ENCODE results near the gene PHF13.

The PHF13 gene

DNA sequence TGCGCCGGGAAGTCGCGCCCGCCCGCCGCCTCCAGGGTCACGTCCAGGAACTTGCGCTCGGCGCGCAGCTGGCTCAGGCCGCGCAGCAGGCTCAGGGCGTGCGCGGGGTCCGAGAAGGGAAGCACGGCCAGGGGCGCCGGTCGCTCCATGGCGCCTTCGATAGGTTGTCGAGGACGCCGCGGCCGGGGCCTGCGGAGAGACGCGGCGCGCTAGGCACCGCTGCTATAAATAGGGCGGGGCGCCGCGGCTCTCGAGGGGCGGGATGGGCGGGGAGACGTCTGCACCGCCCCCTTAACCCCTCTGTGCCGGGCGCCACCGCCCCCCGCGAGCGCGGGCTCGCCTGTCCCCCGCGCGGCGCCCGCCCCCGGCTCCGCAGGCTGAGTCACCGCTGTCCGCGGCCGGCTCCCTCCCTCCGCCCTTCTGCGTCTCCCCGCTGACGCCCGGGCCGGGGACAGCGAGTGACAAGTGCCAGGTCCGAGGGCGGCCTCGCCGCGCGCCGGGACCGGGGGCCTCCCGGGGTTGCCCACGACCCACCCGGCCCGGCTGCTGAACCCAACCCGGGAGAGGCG, 10.8 kb upstream of the PHF13 start, which contains the start of gene KLHL21:
KLHL21 (minus strand) TSS at position 201 of the 569 bp plus-strand sequence; CDS start at position 149, 52 bp downstream.
- TF ChIP-seq GATA3 (IDR thresholded peaks at IDR 0.05; ENCODE audit: low read depth, low read length) (no peak), GATA2 (IDR thresholded peaks at IDR 0.05; ENCODE audit: low read depth, low read length) (no peak)

DNA sequence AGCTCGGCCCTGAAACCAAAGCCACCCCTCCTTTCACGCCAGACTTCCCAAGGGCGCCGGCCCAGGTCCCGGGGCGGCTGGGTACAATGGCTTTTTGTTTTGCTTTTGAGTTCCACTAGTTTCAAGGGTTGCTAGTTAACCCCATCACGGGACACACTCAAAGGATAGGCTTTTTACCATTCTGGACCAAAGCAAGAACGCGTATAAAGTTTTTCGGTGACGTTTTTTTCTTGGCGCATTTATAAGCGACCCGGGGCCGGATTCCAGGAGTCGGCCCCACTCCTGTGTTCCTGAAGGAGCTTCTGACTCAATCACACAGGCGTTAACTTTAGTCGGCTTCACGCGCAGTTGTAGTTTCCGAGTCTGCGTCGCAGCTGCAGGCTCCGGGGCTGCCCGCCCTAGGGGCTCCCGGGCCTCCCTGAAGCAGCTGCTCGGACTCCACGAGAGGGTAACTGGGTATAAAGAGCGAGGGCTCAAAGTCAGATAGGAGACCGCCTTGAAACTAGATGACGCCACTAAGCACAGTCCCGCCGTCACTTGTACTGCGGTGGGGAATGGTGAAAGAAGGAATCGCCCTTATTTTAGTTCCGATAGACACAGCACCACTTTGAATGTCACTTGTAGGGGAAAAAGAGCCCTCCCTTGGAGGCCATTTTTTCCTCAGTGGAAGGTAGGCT, 10.2 kb upstream of the PHF13 start:
- TF ChIP-seq GATA2 (IDR thresholded peaks at IDR 0.05; ENCODE audit: low read depth, low read length), result no peak
- no peak for TF ChIP-seq GATA3 (IDR thresholded peaks at IDR 0.05; ENCODE audit: low read depth, low read length)

DNA sequence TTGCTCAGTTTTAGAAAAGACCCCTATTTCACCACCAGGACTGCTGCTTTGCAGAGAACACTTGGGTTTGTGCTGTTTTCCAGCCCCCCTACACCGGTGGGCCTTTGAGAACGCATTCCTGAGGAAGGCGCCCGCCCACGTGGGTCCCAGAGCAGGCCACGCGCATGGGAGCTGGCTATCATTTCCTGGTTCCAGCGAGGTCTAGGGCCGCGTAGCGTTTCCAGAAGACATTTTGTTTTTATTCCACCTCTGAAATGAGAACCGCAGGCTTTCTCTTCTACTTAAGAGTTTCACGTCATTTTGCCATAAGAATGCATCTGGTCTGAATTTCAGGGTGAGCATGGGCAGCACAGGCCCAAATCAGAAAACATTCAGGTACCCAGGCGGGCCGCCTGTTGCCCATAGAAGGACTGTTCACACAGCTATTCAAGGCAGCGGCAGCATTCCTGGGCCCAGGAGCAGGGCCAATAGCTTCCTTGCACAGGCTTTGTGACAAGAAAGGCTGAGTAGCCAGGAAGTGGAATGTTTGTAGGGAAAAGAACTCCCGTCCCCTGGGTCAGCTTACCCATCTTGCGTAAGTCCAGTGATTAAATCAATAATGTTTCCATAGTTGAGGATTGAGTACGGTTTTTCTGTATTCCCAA, 9.5 kb upstream of the PHF13 start:
- TF ChIP-seq GATA2 (IDR thresholded peaks at IDR 0.05; ENCODE audit: low read depth, low read length) (no peak), GATA3 (IDR thresholded peaks at IDR 0.05; ENCODE audit: low read depth, low read length) (no peak)

DNA sequence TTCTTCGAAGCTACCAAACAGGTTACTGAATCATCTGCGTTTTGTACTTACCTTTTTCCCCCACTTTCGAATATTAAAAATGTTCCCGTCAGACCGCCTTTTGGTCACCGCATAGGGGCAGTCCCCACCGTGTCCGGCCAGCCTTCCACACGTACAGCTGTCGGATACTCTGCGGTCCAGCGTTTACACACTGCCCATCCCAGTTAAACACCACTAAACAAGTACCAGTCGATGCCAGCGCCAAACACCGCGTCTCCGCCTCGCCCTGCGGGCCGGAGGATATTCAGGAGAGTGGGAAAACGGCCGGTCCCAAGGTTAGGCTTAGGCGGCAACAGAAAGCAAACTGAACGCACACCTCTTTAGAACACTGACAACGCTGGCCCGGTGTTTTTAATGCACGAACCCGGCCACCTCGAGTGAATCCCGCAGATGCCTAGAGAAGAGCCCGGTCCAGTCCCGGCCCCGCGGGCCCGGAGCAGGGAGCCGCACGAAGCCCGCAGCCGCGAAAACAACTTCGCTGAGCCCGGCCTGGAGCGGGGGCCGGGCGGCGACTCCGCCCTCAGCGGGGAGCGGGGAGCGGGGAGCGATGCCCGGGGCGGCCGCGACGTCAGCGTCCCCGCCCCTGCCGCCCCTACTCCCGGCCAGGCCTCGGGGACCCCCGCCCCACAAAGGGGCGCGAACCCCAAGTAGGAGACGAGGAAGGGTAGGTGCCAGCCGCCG, 730 bp upstream of the PHF13 start:
- no peak for TF ChIP-seq GATA3 (IDR thresholded peaks at IDR 0.05; ENCODE audit: low read depth, low read length)
- TF ChIP-seq GATA2 (IDR thresholded peaks at IDR 0.05; ENCODE audit: low read depth, low read length), result no peak

DNA sequence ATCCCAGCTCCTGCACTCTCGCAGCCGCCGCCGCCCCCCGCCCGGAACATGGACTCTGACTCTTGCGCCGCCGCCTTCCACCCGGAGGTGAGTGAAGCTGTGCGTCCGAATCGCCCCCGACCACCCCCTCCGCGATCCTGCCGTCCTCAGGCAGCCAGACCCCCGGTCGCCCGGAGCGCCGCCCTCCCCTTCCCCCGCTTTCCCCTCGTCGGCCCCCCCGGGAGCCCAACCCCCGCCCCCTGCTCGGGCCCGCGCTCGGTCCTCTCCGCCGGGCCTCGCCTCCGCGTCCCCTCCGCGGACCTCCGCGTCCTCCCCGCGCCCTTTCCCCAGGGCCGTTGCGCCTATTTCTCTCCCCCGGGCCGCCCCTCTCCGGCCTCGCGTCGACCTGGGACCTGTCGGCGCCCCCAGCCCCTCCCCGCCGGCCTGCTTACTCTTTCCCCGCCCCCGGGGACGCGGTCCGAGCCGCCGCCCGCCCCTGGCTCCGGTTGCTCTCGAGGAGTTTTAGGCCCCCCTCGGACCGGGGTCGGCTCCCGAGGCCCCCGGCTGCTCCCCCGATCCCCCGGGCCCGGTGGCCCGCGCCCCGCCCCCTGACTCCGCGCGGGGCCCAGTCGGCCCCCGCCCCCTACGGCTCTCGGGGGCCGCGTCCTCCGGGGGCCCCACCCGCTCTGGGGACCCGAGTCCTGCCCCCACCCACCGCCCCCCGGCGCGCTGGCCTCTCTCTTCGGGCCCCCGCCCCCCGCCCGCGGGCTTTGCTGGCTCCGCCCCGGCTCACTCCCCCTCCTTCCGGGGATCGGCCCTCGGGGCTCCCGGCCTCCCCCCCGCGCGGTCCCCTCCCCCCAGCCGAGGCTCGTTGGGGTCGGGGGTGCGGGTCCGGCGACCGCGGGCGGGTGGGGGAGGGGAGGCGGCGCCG, 743 bp downstream of the PHF13 start:
- TF ChIP-seq GATA2 (IDR thresholded peaks at IDR 0.05; ENCODE audit: low read depth, low read length) (no peak), GATA3 (IDR thresholded peaks at IDR 0.05; ENCODE audit: low read depth, low read length) (no peak)

DNA sequence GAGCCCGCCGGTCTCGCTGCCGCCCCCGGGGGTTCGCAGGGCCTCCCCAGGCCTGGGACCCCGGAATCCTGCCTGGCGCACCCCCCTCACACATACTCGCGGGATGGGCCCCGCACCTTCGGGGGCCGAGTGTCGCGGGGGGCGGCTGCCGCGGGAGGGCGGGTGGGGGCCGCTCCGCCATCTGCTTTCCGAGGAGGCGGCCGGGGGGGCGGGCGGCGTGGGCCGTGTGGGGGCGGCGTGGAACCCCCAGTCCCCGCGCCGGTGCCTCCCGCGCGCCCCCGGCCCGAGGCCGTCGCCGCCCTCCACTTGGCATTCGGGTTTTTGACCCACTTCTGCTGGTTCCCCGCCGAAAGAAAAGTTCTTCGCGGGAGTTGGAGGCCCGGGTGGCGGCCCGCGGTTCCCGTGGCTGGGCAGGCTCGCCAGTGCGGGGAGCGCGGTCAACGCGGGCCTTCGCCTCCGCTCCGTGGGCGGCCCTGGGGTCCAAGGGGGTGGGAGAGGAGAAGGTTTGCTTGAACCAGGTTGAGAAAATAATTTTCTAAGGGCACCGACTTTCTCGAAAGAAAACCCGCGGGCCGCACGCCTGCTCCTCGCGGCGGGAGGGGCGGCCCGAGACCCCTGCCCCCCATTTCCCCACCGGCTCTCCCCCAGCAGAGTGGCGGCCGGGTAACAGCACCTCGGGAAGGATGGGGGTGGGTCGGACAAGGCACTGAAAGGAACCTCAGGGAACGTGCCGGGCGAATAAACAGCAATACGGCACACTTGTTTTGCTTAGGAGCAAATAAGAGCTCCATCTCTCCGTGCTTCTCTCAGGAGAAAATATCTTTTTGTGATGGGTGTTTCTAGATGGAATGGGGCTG, 1.6 kb downstream of the PHF13 start:
- TF ChIP-seq GATA3 (IDR thresholded peaks at IDR 0.05; ENCODE audit: low read depth, low read length), result no peak
- TF ChIP-seq GATA2 (IDR thresholded peaks at IDR 0.05; ENCODE audit: low read depth, low read length), result no peak

DNA sequence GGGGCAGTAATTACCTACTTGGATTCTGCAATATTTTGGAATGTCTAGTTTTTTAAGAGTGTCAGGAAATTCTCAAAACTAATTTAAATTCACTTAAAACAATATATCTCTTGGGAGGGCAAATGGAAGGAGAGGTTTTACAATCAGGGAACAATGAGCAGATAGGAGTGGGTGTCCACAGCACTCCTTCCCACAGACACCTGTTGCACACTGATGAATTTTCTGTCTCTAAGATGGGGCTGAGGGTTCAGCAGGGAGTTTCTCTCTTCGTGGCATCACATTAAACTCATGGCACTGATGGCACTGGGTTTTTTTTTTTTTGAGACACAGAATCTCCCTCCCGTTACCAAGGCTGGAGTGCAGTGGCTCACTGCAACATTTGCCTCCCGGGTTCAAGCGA, 5.5 kb downstream of the PHF13 start:
- no peak for TF ChIP-seq GATA2 (IDR thresholded peaks at IDR 0.05; ENCODE audit: low read depth, low read length)
- no peak for TF ChIP-seq GATA3 (IDR thresholded peaks at IDR 0.05; ENCODE audit: low read depth, low read length)

DNA sequence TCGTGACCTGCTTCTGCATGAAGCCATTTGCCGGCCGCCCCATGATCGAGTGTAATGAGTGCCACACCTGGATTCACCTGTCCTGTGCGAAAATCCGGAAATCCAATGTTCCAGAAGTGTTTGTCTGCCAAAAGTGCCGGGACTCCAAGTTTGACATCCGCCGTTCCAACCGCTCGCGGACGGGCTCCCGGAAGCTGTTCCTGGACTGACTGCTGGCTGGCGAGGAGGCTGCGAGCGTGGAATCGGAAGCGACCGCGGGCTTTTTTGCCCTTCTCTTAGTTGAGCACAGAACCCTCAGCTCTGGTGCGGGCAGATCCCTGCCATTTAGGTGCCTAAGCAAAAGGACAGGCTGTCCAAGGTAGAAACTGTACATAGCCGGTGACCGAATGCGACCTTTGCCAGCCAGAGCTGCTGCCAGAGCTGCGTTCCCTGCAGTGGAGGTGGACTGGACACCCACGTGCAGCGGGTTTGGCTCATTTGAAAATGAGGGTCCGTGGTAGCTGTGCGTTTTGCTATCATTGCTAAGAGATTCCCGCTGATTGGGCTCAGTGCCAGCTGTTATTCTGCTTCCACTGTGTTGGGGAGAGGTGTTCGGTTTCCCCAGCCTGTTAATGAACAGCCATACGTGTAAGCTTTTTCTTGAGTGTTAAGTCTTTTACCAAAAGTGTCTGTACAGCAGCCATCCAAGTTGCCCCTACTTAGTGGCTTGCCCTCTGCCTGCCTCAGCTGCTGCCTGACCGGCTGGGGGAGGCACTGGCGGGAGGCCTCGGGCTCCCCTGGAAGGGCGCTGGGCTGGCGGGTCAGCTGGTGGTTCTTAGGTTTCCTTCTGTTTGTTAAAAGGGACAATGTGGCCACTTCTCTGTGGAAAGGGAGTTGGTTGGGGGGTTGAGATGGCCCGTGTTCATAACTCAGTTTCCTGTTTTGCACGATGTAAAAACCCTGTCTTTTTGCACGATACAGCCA, 8.2 kb downstream of the PHF13 start:
- no peak for TF ChIP-seq GATA3 (IDR thresholded peaks at IDR 0.05; ENCODE audit: low read depth, low read length)
- TF ChIP-seq GATA2 (IDR thresholded peaks at IDR 0.05; ENCODE audit: low read depth, low read length), result no peak

DNA sequence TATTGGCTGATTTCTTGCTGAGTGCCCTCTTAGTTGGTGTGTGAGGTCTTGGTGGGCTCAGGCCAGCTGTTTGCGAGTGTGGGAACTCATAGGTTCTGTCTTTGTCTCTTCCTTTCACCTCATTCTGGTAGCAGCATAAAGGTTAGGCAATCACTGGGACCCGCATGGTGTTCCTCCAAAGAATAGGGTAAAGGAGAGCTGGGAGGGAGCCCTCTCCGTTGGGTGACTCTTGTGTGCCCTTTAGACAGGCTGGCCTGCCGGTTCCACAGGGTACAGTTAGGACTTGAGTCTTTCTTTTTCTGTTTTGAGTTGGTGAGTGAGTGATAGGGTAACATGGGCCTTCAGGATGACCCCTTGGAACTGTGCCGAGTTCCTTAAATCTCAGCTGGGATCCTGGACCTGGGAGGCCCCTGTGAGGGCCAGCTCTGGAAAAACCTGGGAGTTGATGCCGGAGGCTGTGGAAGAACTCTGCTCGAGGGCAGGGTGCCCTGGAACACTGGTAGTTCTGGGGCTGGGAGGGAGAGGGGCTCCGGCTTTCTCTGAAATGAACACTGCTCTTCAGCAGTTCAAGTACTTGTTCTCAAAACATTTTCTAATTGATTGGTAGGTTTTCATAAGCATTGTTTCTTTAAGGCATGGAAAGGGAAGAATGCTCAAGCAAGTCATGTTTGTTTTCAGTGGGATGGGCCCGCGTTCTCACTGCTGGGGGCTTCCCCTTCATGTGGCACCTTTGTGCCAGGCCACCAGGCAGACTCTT, 9.0 kb downstream of the PHF13 start:
- TF ChIP-seq GATA2 (IDR thresholded peaks at IDR 0.05; ENCODE audit: low read depth, low read length) (no peak), GATA3 (IDR thresholded peaks at IDR 0.05; ENCODE audit: low read depth, low read length) (no peak)

DNA sequence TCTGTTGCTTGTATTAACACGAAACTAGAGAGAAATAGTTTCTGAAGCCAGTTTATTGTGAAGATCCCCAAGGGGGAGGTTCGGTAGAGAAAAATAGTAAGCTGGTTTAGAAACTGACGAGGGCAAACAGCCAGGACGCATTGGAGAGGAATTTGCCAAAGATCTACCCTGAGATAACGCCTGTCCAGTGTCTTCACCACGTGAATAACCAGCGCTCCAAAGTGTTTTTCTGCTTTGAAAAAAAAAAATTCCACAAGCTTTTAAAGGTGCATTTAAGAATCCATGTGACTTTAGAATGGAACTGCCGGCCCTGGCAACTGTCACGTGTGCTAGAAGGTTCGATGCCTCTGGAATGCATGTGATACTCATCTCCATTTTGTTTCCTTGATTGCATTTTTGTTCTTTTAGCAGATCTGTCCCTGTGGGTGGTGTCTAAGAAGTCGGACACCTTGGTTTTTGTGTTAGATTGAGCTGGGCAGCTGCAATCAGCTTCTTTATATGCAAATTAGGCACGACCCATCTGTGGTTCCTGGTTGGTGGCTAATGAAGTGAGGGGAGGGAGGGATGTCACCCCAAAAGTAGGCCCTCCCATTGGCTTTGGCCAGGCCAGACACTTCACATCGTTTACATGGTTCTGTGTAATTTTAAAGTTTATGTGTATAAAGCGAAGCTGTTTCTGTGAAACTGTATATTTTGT, 9.9 kb downstream of the PHF13 start:
- TF ChIP-seq GATA3 (IDR thresholded peaks at IDR 0.05; ENCODE audit: low read depth, low read length), result no peak
- peak; percentile 52 for TF ChIP-seq GATA2 (IDR thresholded peaks at IDR 0.05; ENCODE audit: low read depth, low read length)
